HepG2 (cell line): ENCODE data around the gene CES2. TPM values are rescaled to one million over a fixed set of nuclear protein-coding genes. Genes with fewer than 3 reads are reported as not detected.

Source experiments
- BORCS8-MEF2B ChIP-seq: sonication (generic); formaldehyde crosslinking; IDR thresholded peaks from 2 replicates; pipeline ENCODE4 v1.8.0; 2022; ENCODE audit warnings: mild to moderate bottlenecking, missing genetic modification reagents
- CERS6 ChIP-seq: sonication (generic); formaldehyde crosslinking; IDR thresholded peaks from 2 replicates; pipeline ENCODE4 v1.5.0; 2020; ENCODE audit warnings: missing genetic modification reagents
- DR1 ChIP-seq: sonication (generic); formaldehyde crosslinking; IDR thresholded peaks from 2 replicates; pipeline ENCODE4 v1.8.0; 2021; ENCODE audit warnings: mild to moderate bottlenecking, missing genetic modification reagents, inconsistent platforms
- FLYWCH1 ChIP-seq: sonication (generic); formaldehyde crosslinking; IDR thresholded peaks from 2 replicates; pipeline ENCODE4 v1.8.1; 2023; ENCODE audit warnings: mild to moderate bottlenecking, missing genetic modification reagents
- GATA4 ChIP-seq: sonication (generic); IDR thresholded peaks from 2 replicates; pipeline ENCODE4 v1.6.1; 2016; ENCODE audit warnings: antibody characterized with exemption, low read depth, borderline replicate concordance
- HDAC2 ChIP-seq: sonication (generic); formaldehyde crosslinking; IDR thresholded peaks from 2 replicates; pipeline ENCODE4 v1.4.0; 2020; ENCODE audit warnings: missing genetic modification reagents
- HDAC6 ChIP-seq: fragments of 200-600 bp; sonication (generic); IDR thresholded peaks from 2 replicates; pipeline ENCODE4 v1.7.0; 2017; ENCODE audit warnings: mild to moderate bottlenecking, antibody characterized with exemption, low read length, low read depth
- HNRNPK ChIP-seq: fragments of 200-400 bp; formaldehyde crosslinking; IDR thresholded peaks from 2 replicates; pipeline ENCODE4 v1.6.1; 2018; ENCODE audit warnings: low read length, low read depth, moderate library complexity, mild to moderate bottlenecking; ENCODE audit not compliant: poor library complexity, severe bottlenecking
- IRX3 ChIP-seq: sonication (generic); formaldehyde crosslinking; IDR thresholded peaks from 2 replicates; pipeline ENCODE4 v1.8.1; 2023; ENCODE audit warnings: mild to moderate bottlenecking, low read depth, missing genetic modification reagents, borderline replicate concordance
- KLF15 ChIP-seq: sonication (generic); formaldehyde crosslinking; IDR thresholded peaks from 2 replicates; pipeline ENCODE4 v1.8.1; 2023; ENCODE audit warnings: borderline replicate concordance, mild to moderate bottlenecking, inconsistent platforms, missing genetic modification reagents, mixed read lengths
- MXI1 ChIP-seq: IDR thresholded peaks from 3 replicates; pipeline ENCODE4 v1.6.1; 2012; ENCODE audit warnings: low read depth, low read length, inconsistent platforms, borderline replicate concordance
- NR3C1 ChIP-seq: sonication (generic); formaldehyde crosslinking; IDR thresholded peaks from 2 replicates; pipeline ENCODE4 v1.4.0; 2020; ENCODE audit warnings: missing genetic modification reagents
- PLRG1 ChIP-seq: fragments of 450-650 bp; conservative IDR thresholded peaks from 2 replicates; pipeline ENCODE4 v1.6.1; 2016
- PRDM4 ChIP-seq: sonication (generic); formaldehyde crosslinking; IDR thresholded peaks from 2 replicates; pipeline ENCODE4 v1.9.0; 2021; ENCODE audit warnings: missing genetic modification reagents, borderline replicate concordance
- RBM22 ChIP-seq: fragments of 200-400 bp; formaldehyde crosslinking; optimal IDR thresholded peaks from 2 replicates; pipeline ENCODE3; 2017; ENCODE audit warnings: mild to moderate bottlenecking, low read length, moderate library complexity
- SATB2 ChIP-seq: sonication (generic); formaldehyde crosslinking; IDR thresholded peaks from 2 replicates; pipeline ENCODE4 v1.5.0; 2020; ENCODE audit warnings: missing genetic modification reagents
- ZBTB26 ChIP-seq: IDR thresholded peaks from 2 replicates; pipeline ENCODE4 v1.6.1; 2016; ENCODE audit warnings: missing compliant biosample characterization, missing genetic modification reagents, borderline replicate concordance
- ZNF34 ChIP-seq: sonication (generic); formaldehyde crosslinking; IDR thresholded peaks from 2 replicates; pipeline ENCODE4 v1.4.0; 2020; ENCODE audit warnings: mild to moderate bottlenecking, missing genetic modification reagents, borderline replicate concordance
- ZNF350 ChIP-seq: sonication (generic); formaldehyde crosslinking; IDR thresholded peaks from 2 replicates; pipeline ENCODE4 v1.4.0; 2020; ENCODE audit warnings: mild to moderate bottlenecking, low read depth, missing genetic modification reagents, borderline replicate concordance
- ZNF567 ChIP-seq: sonication (generic); formaldehyde crosslinking; IDR thresholded peaks from 2 replicates; pipeline ENCODE4 v1.8.1; 2023; ENCODE audit warnings: mild to moderate bottlenecking, missing genetic modification reagents, borderline replicate concordance
- ZNF691 ChIP-seq: sonication (generic); formaldehyde crosslinking; IDR thresholded peaks from 2 replicates; pipeline ENCODE4 v1.4.0; 2020; ENCODE audit warnings: missing genetic modification reagents, low read depth, mild to moderate bottlenecking, borderline replicate concordance
- ZNF710 ChIP-seq: sonication (generic); formaldehyde crosslinking; IDR thresholded peaks from 2 replicates; pipeline ENCODE4 v1.5.0; 2020; ENCODE audit warnings: mild to moderate bottlenecking, missing genetic modification reagents, borderline replicate concordance
- polyA plus RNA-seq, 8 experiments: library from polyadenylated mRNA; depleted of rRNA in 3 of 8; stranded (reverse) in 7 of 8; unstranded in 1 of 8; fragments of >200 nt; fragmentation: Illumina TruSeq in 4 of 8; extraction: Trizol in 4 of 8; gene quantifications; 2 replicates each; pipeline versions ENCODE4 v1.2.1 to v1.2.3, GENCODE V29; 2011 to 2016; ENCODE audit warnings: low read depth in 4 of 8, missing spikeins in 1 of 8, mixed read lengths in 1 of 8; ENCODE audit not compliant: insufficient read depth in 1 of 8
- total RNA-seq, 5 experiments: library from RNA; depleted of rRNA; stranded (reverse); fragments of >200 nt; fragmentation: Illumina TruSeq; extraction: Trizol; gene quantifications; 2 replicates each; pipeline ENCODE4 v1.2.3, GENCODE V29; 2016; ENCODE audit warnings: low read depth in 1 of 5

The CES2 gene
- total and polyA plus RNA-seq, 2 of the 13 experiments (the other 11 are each of a cell fraction or from before 2014, with no cell fraction given): 50.6 to 63.8 TPM

GRCh38 chr16:66961065-66961744 lies 25.9 kb downstream of the CES2 start, which contains the start of gene CES3 (continued):
- TF ChIP-seq IRX3 (CRISPR knock-in tag) (no peak; the same call in 1 of the 2 replicates), PLRG1 (no peak), HNRNPK (no peak), ZNF34 (CRISPR knock-in tag) (no peak), NR3C1 (no peak), SATB2 (CRISPR knock-in tag) (no peak), RBM22 (no peak), HDAC6 (no peak), DR1 (no peak), ZNF567 (peak; percentile 72; the same call in 1 of the 2 replicates), ZNF350 (CRISPR knock-in tag) (peak; percentile 46; the same call in 1 of the 2 replicates), ZNF710 (CRISPR knock-in tag) (0 out of 2 replicates have a peak, but pooled peaks have one; percentile 33), MXI1 (0 out of 3 replicates have a peak, but pooled peaks have one; percentile 48), HDAC2 (CRISPR knock-in tag) (peak; percentile 58), ZNF691 (CRISPR knock-in tag) (peak; percentile 74; the same call in 1 of the 2 replicates), GATA4 (no peak), FLYWCH1 (CRISPR knock-in tag) (peak; percentile 76; the same call in 1 of the 2 replicates), ZBTB26 (CRISPR knock-in tag) (peak; percentile 78), CERS6 (CRISPR knock-in tag) (no peak), KLF15 (no peak), PRDM4 (CRISPR knock-in tag) (0 out of 2 replicates have a peak, but pooled peaks have one; percentile 7), BORCS8-MEF2B (CRISPR knock-in tag) (no peak)
